OCI-LY1 (cell line): Measurements from ENCODE around the gene ADPRM.

Experiments used
- H2AFZ ChIP-seq: fragments of 200-600 bp; sonication (generic), shearing (Covaris generic); 2 replicates; pipeline ENCODE4 v1.6.0; 2014; ENCODE audit warnings: antibody characterized with exemption, mild to moderate bottlenecking, low read length
- H3F3A ChIP-seq: fragments of 200-600 bp; sonication (generic), shearing (Covaris generic); 2 replicates; pipeline ENCODE4 v1.6.0; 2014; ENCODE audit warnings: mild to moderate bottlenecking, antibody characterized with exemption, low read length, moderate library complexity; ENCODE audit not compliant: insufficient read depth
- H3K27ac ChIP-seq: fragments of 200-600 bp; sonication (generic); 2 replicates; pipeline ENCODE4 v1.5.1; 2014; ENCODE audit warnings: low read length, mixed run types, mild to moderate bottlenecking, low read depth; ENCODE audit not compliant: poor library complexity, severe bottlenecking
- H3K27me3 ChIP-seq: fragments of 200-600 bp; sonication (generic); 2 replicates; pipeline ENCODE4 v1.6.0; 2014; ENCODE audit warnings: antibody characterized with exemption, mild to moderate bottlenecking, low read length, moderate library complexity; ENCODE audit not compliant: insufficient read depth
- H3K36me3 ChIP-seq: fragments of 200-600 bp; sonication (generic); 2 replicates; pipeline ENCODE4 v1.6.1; 2014; ENCODE audit warnings: mild to moderate bottlenecking, antibody characterized with exemption, low read length, moderate library complexity, mixed read lengths; ENCODE audit not compliant: insufficient read depth
- H3K4me1 ChIP-seq: fragments of 200-600 bp; sonication (generic); 2 replicates; pipeline ENCODE4 v1.5.1; 2014; ENCODE audit warnings: mild to moderate bottlenecking, low read length, moderate library complexity; ENCODE audit not compliant: insufficient read depth, severe bottlenecking
- H3K4me2 ChIP-seq: fragments of 200-600 bp; sonication (generic), shearing (Covaris generic); 2 replicates; pipeline ENCODE4 v1.6.1; 2014; ENCODE audit warnings: low read length
- H3K4me3 ChIP-seq: fragments of 200-600 bp; sonication (generic); 2 replicates; pipeline ENCODE4 v1.5.1; 2014; ENCODE audit warnings: low read length, low read depth, mild to moderate bottlenecking, mixed read lengths; ENCODE audit not compliant: poor library complexity, severe bottlenecking
- H3K79me2 ChIP-seq: fragments of 200-600 bp; shearing (Covaris generic); 2 replicates; pipeline ENCODE4 v1.6.1; 2016; ENCODE audit warnings: mixed run types, low read length, mixed read lengths; ENCODE audit not compliant: insufficient read depth
- H3K9ac ChIP-seq: fragments of 200-600 bp; sonication (generic), shearing (Covaris generic); 2 replicates; pipeline ENCODE4 v1.6.1; 2014; ENCODE audit warnings: mild to moderate bottlenecking, low read length, mixed read lengths
- H3K9me2 ChIP-seq: fragments of 200-600 bp; sonication (generic), shearing (Covaris generic); 2 replicates; pipeline ENCODE4 v1.6.1; 2014; ENCODE audit warnings: low read depth, mild to moderate bottlenecking, low read length, mixed read lengths
- H3K9me3 ChIP-seq: fragments of 200-600 bp; shearing (Covaris generic); 2 replicates; pipeline ENCODE4 v1.6.1; 2014; ENCODE audit warnings: low read length, mixed read lengths
- H4K20me1 ChIP-seq: fragments of 200-600 bp; sonication (generic), shearing (Covaris generic); 2 replicates; pipeline ENCODE4 v1.6.0; 2016; ENCODE audit warnings: mild to moderate bottlenecking, low read length; ENCODE audit not compliant: insufficient read depth
- EZH2 ChIP-seq: fragments of 200-600 bp; sonication (generic), shearing (Covaris generic); IDR thresholded peaks from 2 replicates; pipeline ENCODE4 v1.8.0; 2017; ENCODE audit warnings: borderline replicate concordance, mixed run types, mild to moderate bottlenecking, antibody characterized with exemption, low read length, moderate library complexity, mixed read lengths
- TF ChIP-seq, protein P1 (sequence below): fragments of 200-600 bp; sonication (generic), shearing (Covaris generic); IDR thresholded peaks from 2 replicates; pipeline ENCODE4 v1.5.1; 2017; ENCODE audit warnings: mild to moderate bottlenecking, antibody characterized with exemption, low read length, moderate library complexity, mixed read lengths

ADPRM gene

DNA sequence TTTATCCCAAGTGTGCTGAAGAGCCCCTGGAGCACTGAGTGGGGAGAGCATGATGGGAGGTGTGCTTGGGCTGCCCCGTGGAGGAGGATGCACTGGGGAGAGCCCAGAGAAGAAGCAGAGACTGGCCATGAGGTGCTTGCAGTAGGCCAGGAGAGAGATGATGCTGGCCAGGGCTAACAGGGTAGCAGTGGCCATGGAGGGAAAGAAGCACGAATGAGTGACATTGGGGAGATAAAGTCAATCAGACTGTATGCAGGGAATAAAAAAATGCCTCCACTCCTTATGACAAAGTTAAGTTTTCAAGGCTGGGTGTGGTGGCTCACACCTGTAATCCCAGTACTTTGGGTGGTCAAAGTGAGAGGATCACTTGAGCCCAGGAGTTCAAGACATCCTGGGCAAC, 37.9 kb downstream of the ADPRM start:
- no peak for TF ChIP-seq EZH2
- TF ChIP-seq, protein P1, sequence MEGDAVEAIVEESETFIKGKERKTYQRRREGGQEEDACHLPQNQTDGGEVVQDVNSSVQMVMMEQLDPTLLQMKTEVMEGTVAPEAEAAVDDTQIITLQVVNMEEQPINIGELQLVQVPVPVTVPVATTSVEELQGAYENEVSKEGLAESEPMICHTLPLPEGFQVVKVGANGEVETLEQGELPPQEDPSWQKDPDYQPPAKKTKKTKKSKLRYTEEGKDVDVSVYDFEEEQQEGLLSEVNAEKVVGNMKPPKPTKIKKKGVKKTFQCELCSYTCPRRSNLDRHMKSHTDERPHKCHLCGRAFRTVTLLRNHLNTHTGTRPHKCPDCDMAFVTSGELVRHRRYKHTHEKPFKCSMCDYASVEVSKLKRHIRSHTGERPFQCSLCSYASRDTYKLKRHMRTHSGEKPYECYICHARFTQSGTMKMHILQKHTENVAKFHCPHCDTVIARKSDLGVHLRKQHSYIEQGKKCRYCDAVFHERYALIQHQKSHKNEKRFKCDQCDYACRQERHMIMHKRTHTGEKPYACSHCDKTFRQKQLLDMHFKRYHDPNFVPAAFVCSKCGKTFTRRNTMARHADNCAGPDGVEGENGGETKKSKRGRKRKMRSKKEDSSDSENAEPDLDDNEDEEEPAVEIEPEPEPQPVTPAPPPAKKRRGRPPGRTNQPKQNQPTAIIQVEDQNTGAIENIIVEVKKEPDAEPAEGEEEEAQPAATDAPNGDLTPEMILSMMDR, result no peak
- Histone ChIP-seq H2AFZ (no peak overlapping the region), H3F3A (no peaks in the 10 kb centered on the region), H3K4me3 (no peak overlapping the region), H3K9me2 (no peaks in the 10 kb centered on the region), H3K27me3 (no peaks in the 10 kb centered on the region; the same call in 1 of the 2 replicates), H3K79me2 (no peaks in the 10 kb centered on the region), H3K4me1 (no peaks in the 10 kb centered on the region), H3K9ac (no peak overlapping the region), H3K4me2 (no peak overlapping the region), H4K20me1 (no peaks in the 10 kb centered on the region), H3K27ac (no peak overlapping the region), H3K9me3 (no peaks in the 10 kb centered on the region), H3K36me3 (no peaks in the 10 kb centered on the region)

GRCh38 chr17:10735821-10736220, 38.4 kb downstream of the ADPRM start:
- no peak overlapping the region for H3K9ac ChIP-seq
- no peak overlapping the region for H3K4me3 ChIP-seq
- no peaks in the 10 kb centered on the region for H3K4me1 ChIP-seq
- no peak for TF ChIP-seq EZH2
- TF ChIP-seq, protein P1, result no peak
- no peaks in the 10 kb centered on the region for H3F3A ChIP-seq
- H2AFZ ChIP-seq, result no peak overlapping the region
- no peaks in the 10 kb centered on the region for H3K9me3 ChIP-seq
- H4K20me1 ChIP-seq, result no peaks in the 10 kb centered on the region
- H3K36me3 ChIP-seq, result no peaks in the 10 kb centered on the region
- H3K27me3 ChIP-seq, result no peaks in the 10 kb centered on the region; the same call in 1 of the 2 replicates
- H3K79me2 ChIP-seq, result no peaks in the 10 kb centered on the region
- no peak overlapping the region for H3K27ac ChIP-seq
- H3K9me2 ChIP-seq, result no peaks in the 10 kb centered on the region
- H3K4me2 ChIP-seq, result no peak overlapping the region

GRCh38 chr17:10737168-10737622, 39.8 kb downstream of the ADPRM start:
- H3K4me2 ChIP-seq, result no peak overlapping the region
- TF ChIP-seq, protein P1, result peak; percentile 53
- TF ChIP-seq EZH2, result no peak
- H3K9me3 ChIP-seq, result no peaks in the 10 kb centered on the region
- H3F3A ChIP-seq, result no peaks in the 10 kb centered on the region
- H3K36me3 ChIP-seq, result no peaks in the 10 kb centered on the region
- H3K79me2 ChIP-seq, result no peaks in the 10 kb centered on the region
- no peak overlapping the region for H2AFZ ChIP-seq
- no peak overlapping the region for H3K4me3 ChIP-seq
- no peaks in the 10 kb centered on the region for H4K20me1 ChIP-seq
- no peak overlapping the region for H3K9ac ChIP-seq
- no peaks in the 10 kb centered on the region; the same call in 1 of the 2 replicates for H3K27me3 ChIP-seq
- H3K4me1 ChIP-seq, result no peaks in the 10 kb centered on the region
- H3K9me2 ChIP-seq, result no peaks in the 10 kb centered on the region
- no peak overlapping the region for H3K27ac ChIP-seq
